Hepatocyte (in vitro differentiated cells): ENCODE measurements around the gene ACRV1. TPM values are rescaled to one million over a fixed set of nuclear protein-coding genes. Genes with fewer than 3 reads are reported as not detected.

Source experiments
- DNase-seq: peaks from one replicate; pipeline ENCODE4 v3.0.0-alpha.2; 2016; ENCODE audit warnings: low spot score
- H2AFZ ChIP-seq: fragments of 200-600 bp; sonication (generic); 2 replicates; pipeline ENCODE4 v1.6.0; 2016; ENCODE audit warnings: antibody characterized with exemption, mild to moderate bottlenecking
- H3K27ac ChIP-seq: fragments of 200-600 bp; sonication (generic); 2 replicates; pipeline ENCODE4 v1.5.1; 2016; ENCODE audit warnings: mild to moderate bottlenecking
- H3K27me3 ChIP-seq: fragments of 200-600 bp; sonication (generic); 2 replicates; pipeline ENCODE4 v1.6.1; 2016
- H3K36me3 ChIP-seq: fragments of 200-600 bp; sonication (generic); replicated peaks from 2 replicates; pipeline ENCODE4 v1.5.1; 2016; ENCODE audit warnings: low read depth; ENCODE audit not compliant: insufficient read depth
- H3K4me1 ChIP-seq: fragments of 200-600 bp; sonication (generic); 2 replicates; pipeline ENCODE4 v1.5.1; 2016; ENCODE audit warnings: mild to moderate bottlenecking, moderate library complexity; ENCODE audit not compliant: insufficient read depth
- H3K4me2 ChIP-seq: fragments of 200-600 bp; sonication (generic); 2 replicates; pipeline ENCODE4 v1.6.0; 2016
- H3K4me3 ChIP-seq: fragments of 200-600 bp; sonication (generic); 2 replicates; pipeline ENCODE4 v1.5.1; 2016; ENCODE audit warnings: mild to moderate bottlenecking
- H3K79me2 ChIP-seq: fragments of 200-600 bp; sonication (generic); 2 replicates; pipeline ENCODE4 v1.6.0; 2017; ENCODE audit warnings: mild to moderate bottlenecking
- H3K9me2 ChIP-seq: fragments of 200-600 bp; sonication (generic); replicated peaks from 2 replicates; pipeline ENCODE4 v1.6.0; 2017; ENCODE audit warnings: mild to moderate bottlenecking; ENCODE audit not compliant: insufficient read depth
- H3K9me3 ChIP-seq: fragments of 200-600 bp; sonication (generic); 2 replicates; pipeline ENCODE4 v1.5.1; 2016; ENCODE audit warnings: low read depth, mild to moderate bottlenecking
- H4K20me1 ChIP-seq: fragments of 200-600 bp; sonication (generic); 2 replicates; pipeline ENCODE4 v1.6.0; 2016; ENCODE audit warnings: mild to moderate bottlenecking; ENCODE audit not compliant: insufficient read depth, poor library complexity, severe bottlenecking
- EZH2 ChIP-seq: fragments of 200-600 bp; sonication (generic); IDR thresholded peaks from 2 replicates; pipeline ENCODE4 v1.6.1; 2016; ENCODE audit warnings: antibody characterized with exemption, mild to moderate bottlenecking, borderline replicate concordance
- EZH2phosphoT487 ChIP-seq: fragments of 200-600 bp; sonication (generic); IDR thresholded peaks from one replicate; pipeline ENCODE4 v1.6.1; 2018; ENCODE audit warnings: antibody characterized with exemption, mild to moderate bottlenecking, low read depth, moderate library complexity; ENCODE audit not compliant: unreplicated experiment, severe bottlenecking
- WGBS: methylation state at CpG from one replicate; pipeline ENCODE4 v1.1.6; 2016; ENCODE audit warnings: low lambda C conversion rate; ENCODE audit errors: missing lambda C conversion rate; 5-methylcytosine and 5-hydroxymethylcytosine counted together
- polyA plus RNA-seq: library from polyadenylated mRNA; unstranded; fragments of >200 nt; fragmentation: Nextera tagmentation; extraction: Ambion mirVana; gene quantifications from 2 replicates; pipeline ENCODE4 v1.2.1, GENCODE V29; 2016
- total RNA-seq: library from RNA; depleted of rRNA; stranded (reverse); fragments of >200 nt; gene quantifications from 2 replicates; pipeline ENCODE4 v1.2.3, GENCODE V29; 2014
- TF ChIP-seq, protein P1 (sequence below): fragments of 200-600 bp; sonication (generic); IDR thresholded peaks from 2 replicates; pipeline ENCODE4 v1.5.1; 2016; ENCODE audit warnings: antibody characterized with exemption, mild to moderate bottlenecking; ENCODE audit not compliant: poor library complexity

ACRV1 gene
- total and polyA plus RNA-seq, 2 experiments from 2014 or later = 0.08 TPM; not detected in 1

DNA sequence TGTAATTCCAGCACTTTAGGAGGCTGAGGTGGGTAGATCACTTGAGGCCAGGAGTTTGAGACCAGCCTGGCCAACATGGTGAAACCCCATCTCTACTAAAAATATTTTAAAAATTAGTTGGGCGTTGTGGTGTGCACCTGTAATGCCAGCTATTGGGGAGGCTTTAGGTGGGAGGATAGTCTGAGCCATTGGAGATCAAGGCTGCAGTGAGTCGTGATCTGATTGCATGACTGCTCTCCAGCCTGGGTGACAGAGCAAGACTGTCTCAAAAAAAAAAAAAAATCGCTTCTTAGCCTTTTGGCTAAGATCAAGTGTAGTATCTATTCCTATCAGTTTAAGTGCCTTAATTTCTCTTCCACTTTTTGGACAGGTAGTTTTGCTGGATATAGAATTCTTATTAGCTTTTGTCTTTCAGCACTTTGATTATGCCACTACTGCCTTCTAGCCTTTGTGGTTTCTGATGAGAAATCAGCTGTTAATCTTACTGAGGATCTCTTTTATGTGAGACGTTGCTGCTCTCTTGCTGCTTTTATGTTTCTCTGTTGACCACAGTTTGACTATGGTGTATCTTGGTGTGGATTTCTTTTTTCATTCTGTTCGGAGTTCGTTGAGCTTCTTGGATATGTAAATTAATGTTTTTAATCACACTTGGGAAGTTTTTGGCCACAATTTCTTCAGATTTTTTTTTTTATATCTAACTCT lies 31.0 kb downstream of the ACRV1 start:
- Histone ChIP-seq H3K9me2 (no peaks in the 10 kb centered on the region), H3K27me3 (no peaks in the 10 kb centered on the region), H4K20me1 (no peaks in the 10 kb centered on the region), H3K36me3 (peaks cover 3% of the 10 kb centered on the region), H3K4me1 (no peaks in the 10 kb centered on the region), H3K27ac (no peak overlapping the region), H3K4me3 (no peak overlapping the region), H3K9me3 (no peaks in the 10 kb centered on the region), H2AFZ (no peak overlapping the region), H3K4me2 (no peak overlapping the region), H3K79me2 (no peaks in the 10 kb centered on the region)
- DNase-seq = no peak
- 94% methylated on average over 6 of the region's 6 CpGs for WGBS
- TF ChIP-seq EZH2phosphoT487 (no peak), EZH2 (no peak)
- TF ChIP-seq, protein P1, sequence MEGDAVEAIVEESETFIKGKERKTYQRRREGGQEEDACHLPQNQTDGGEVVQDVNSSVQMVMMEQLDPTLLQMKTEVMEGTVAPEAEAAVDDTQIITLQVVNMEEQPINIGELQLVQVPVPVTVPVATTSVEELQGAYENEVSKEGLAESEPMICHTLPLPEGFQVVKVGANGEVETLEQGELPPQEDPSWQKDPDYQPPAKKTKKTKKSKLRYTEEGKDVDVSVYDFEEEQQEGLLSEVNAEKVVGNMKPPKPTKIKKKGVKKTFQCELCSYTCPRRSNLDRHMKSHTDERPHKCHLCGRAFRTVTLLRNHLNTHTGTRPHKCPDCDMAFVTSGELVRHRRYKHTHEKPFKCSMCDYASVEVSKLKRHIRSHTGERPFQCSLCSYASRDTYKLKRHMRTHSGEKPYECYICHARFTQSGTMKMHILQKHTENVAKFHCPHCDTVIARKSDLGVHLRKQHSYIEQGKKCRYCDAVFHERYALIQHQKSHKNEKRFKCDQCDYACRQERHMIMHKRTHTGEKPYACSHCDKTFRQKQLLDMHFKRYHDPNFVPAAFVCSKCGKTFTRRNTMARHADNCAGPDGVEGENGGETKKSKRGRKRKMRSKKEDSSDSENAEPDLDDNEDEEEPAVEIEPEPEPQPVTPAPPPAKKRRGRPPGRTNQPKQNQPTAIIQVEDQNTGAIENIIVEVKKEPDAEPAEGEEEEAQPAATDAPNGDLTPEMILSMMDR = no peak

DNA sequence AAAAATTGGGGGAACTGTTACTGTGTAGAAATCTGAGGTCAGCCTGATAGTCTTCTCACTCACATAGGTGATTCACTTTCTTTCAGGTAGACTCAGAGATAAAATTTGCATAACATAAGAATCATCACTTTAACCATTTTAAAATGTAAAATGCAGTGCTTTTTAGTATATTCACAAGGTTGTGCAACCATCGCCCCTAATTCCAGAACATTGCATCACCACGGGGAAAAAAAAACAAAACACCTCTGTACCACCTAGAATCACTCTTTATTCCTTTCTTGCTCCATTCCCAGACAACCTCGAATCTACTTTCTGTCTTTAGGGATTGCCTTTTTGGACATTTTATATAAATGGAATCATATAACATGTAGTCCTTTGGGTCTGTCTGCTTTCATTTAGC lies 34.8 kb downstream of the ACRV1 start:
- Histone ChIP-seq H4K20me1 (no peaks in the 10 kb centered on the region), H3K36me3 (peaks cover 3% of the 10 kb centered on the region)

DNA sequence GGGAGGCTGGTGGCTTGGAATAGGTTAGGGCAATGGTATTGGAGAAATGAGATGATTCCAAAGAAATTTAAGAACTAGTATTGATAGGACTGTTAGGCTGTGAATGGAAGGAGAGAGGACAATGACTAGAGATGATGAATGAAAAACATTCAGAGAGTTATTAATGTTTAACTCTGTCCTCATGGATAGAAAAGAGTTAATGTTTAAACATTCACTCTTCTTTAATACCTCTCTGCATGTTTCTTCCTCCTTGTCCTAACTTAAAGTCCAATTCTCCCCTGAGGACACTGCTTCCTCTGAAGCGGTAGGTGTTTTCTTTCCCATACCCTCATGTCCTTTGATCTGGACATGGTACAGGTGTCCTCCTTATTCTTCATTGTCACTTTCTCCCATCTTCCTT lies 42.3 kb downstream of the ACRV1 start:
- Histone ChIP-seq H3K9me3 (no peaks in the 10 kb centered on the region), H3K4me1 (peaks cover 4% of the 10 kb centered on the region), H3K27me3 (no peaks in the 10 kb centered on the region), H3K4me3 (no peak overlapping the region), H3K79me2 (no peaks in the 10 kb centered on the region), H2AFZ (no peak overlapping the region), H4K20me1 (no peaks in the 10 kb centered on the region), H3K9me2 (no peaks in the 10 kb centered on the region), H3K36me3 (no peaks in the 10 kb centered on the region), H3K4me2 (peak overlapping the region; percentile 21), H3K27ac (no peak overlapping the region)
- no peak for DNase-seq
- TF ChIP-seq EZH2 = no peak
- TF ChIP-seq EZH2phosphoT487 = no peak
- TF ChIP-seq, protein P1 = no peak
- 59% methylated on average over 1 of the region's 1 CpG for WGBS

More for the DNA sequence above, 34.8 kb downstream of the ACRV1 start:
- DNase-seq = no peak
- Histone ChIP-seq H3K9me3 (no peaks in the 10 kb centered on the region), H3K79me2 (no peaks in the 10 kb centered on the region), H3K4me2 (no peak overlapping the region), H2AFZ (no peak overlapping the region), H3K27me3 (no peaks in the 10 kb centered on the region), H3K27ac (no peak overlapping the region), H3K4me3 (no peak overlapping the region), H3K4me1 (no peaks in the 10 kb centered on the region), H3K9me2 (no peaks in the 10 kb centered on the region)
- WGBS = 97% methylated on average over 3 of the region's 3 CpGs
- TF ChIP-seq EZH2phosphoT487 = no peak
- no peak for TF ChIP-seq EZH2
- TF ChIP-seq, protein P1 = no peak

DNA sequence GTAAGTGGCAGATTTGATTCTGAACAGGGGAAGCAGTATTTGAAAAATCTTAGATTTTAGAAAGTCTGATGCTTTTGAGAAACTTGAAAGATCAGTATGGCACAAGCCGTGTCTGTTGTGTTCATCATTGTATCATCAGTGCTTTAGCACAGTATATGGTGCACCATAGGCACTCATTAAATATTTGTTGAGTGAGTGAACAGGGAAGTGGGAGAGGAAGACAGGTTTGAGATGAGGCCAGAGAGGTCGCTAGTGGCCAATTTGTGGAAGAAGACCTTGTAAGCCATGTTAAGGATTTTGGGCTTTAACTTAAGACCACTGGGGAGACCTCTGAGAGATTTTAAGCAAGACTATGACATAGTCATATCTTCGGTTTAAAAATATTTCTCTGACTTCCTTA lies 42.8 kb downstream of the ACRV1 start:
- Histone ChIP-seq H3K36me3 (no peaks in the 10 kb centered on the region), H3K4me3 (no peak overlapping the region), H3K27me3 (no peaks in the 10 kb centered on the region), H3K4me1 (peaks cover 4% of the 10 kb centered on the region), H3K27ac (no peak overlapping the region), H3K4me2 (peak overlapping the region; percentile 21), H3K9me3 (no peaks in the 10 kb centered on the region), H2AFZ (no peak overlapping the region), H3K79me2 (no peaks in the 10 kb centered on the region), H4K20me1 (no peaks in the 10 kb centered on the region), H3K9me2 (no peaks in the 10 kb centered on the region)
- no peak for DNase-seq
- WGBS = 91% methylated on average over 3 of the region's 3 CpGs
- TF ChIP-seq, protein P1 = no peak
- no peak for TF ChIP-seq EZH2
- TF ChIP-seq EZH2phosphoT487 = no peak
